Neural cell (in vitro differentiated cells): Measurements from ENCODE around the gene CEP126.

ENCODE experiments used
- CTCF ChIP-seq: fragments of 450-650 bp; IDR thresholded peaks from 2 replicates; pipeline ENCODE4 v1.5.1; 2014; ENCODE audit warnings: antibody characterized with exemption, mild to moderate bottlenecking, moderate library complexity; ENCODE audit not compliant: poor library complexity, severe bottlenecking
- EZH2 ChIP-seq: fragments of 200-600, 300-800 bp; shearing (Covaris generic), sonication (generic); IDR thresholded peaks from 2 replicates; pipeline ENCODE4 v1.6.1; 2014; ENCODE audit warnings: antibody characterized with exemption, low read length, borderline replicate concordance, mild to moderate bottlenecking; ENCODE audit not compliant: insufficient read depth, poor library complexity, severe bottlenecking

GRCh38 chr11:101993172-101993571 is 78.4 kb downstream of the CEP126 start:
- TF ChIP-seq EZH2 (no peak), CTCF (no peak)
